ENCODE measurements around the gene C2CD3.

GRCh38 chr11:74102321-74102720, 68.5 kb downstream of the C2CD3 start:
- TF ChIP-seq, protein P1, sequence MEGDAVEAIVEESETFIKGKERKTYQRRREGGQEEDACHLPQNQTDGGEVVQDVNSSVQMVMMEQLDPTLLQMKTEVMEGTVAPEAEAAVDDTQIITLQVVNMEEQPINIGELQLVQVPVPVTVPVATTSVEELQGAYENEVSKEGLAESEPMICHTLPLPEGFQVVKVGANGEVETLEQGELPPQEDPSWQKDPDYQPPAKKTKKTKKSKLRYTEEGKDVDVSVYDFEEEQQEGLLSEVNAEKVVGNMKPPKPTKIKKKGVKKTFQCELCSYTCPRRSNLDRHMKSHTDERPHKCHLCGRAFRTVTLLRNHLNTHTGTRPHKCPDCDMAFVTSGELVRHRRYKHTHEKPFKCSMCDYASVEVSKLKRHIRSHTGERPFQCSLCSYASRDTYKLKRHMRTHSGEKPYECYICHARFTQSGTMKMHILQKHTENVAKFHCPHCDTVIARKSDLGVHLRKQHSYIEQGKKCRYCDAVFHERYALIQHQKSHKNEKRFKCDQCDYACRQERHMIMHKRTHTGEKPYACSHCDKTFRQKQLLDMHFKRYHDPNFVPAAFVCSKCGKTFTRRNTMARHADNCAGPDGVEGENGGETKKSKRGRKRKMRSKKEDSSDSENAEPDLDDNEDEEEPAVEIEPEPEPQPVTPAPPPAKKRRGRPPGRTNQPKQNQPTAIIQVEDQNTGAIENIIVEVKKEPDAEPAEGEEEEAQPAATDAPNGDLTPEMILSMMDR (conservative IDR thresholded peaks at IDR 0.05; ENCODE audit: low read depth, low read length), result no peak
- TF ChIP-seq RAD21 (IDR thresholded peaks at IDR 0.05; ENCODE audit: low read length), result no peak
- no peak for TF ChIP-seq POLR2A (IDR thresholded peaks at IDR 0.05; ENCODE audit: low read depth, low read length)
- TF ChIP-seq BHLHE40 (IDR thresholded peaks at IDR 0.05; ENCODE audit: low read depth, low read length), result no peak
- TF ChIP-seq, protein P2, sequence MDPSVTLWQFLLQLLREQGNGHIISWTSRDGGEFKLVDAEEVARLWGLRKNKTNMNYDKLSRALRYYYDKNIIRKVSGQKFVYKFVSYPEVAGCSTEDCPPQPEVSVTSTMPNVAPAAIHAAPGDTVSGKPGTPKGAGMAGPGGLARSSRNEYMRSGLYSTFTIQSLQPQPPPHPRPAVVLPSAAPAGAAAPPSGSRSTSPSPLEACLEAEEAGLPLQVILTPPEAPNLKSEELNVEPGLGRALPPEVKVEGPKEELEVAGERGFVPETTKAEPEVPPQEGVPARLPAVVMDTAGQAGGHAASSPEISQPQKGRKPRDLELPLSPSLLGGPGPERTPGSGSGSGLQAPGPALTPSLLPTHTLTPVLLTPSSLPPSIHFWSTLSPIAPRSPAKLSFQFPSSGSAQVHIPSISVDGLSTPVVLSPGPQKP (IDR thresholded peaks at IDR 0.05; ENCODE audit: borderline replicate concordance, low read depth, low read length), result no peak
